HL-60 (cell line): ENCODE results near the gene OR5AP2.

ENCODE experiments used
- DNase-seq, 2 experiments: peaks; one replicate each; pipeline ENCODE4 v3.0.0-alpha.2; 2010 to 2020; ENCODE audit warnings: low read depth in 1 of 2, low spot score in 1 of 2
- H3K27ac ChIP-seq: fragments of 250-450 bp; sonication (Bioruptor Pico); replicated peaks from 2 replicates; pipeline ENCODE4 v1.5.1; 2020; ENCODE audit warnings: mild to moderate bottlenecking, moderate library complexity
- H3K27me3 ChIP-seq: fragments of 250-450 bp; sonication (Bioruptor Pico); 2 replicates; pipeline ENCODE4 v1.5.1; 2021; ENCODE audit warnings: mild to moderate bottlenecking, moderate library complexity; ENCODE audit not compliant: insufficient read depth, poor library complexity, severe bottlenecking
- H3K4me3 ChIP-seq: replicated peaks from 2 replicates; pipeline ENCODE4 v1.5.1; 2011; ENCODE audit warnings: mild to moderate bottlenecking, control low read depth, low read length; ENCODE audit not compliant: insufficient read depth
- CTCF ChIP-seq: IDR thresholded peaks from one replicate; pipeline ENCODE4 v1.5.1; 2011; ENCODE audit warnings: low read length, control low read depth, inconsistent platforms; ENCODE audit not compliant: insufficient read depth
- GABPA ChIP-seq: IDR thresholded peaks from 2 replicates; pipeline ENCODE4 v1.6.1; 2012; ENCODE audit warnings: low read depth
- POLR2AphosphoS5 ChIP-seq: IDR thresholded peaks from 2 replicates; pipeline ENCODE4 v1.6.1; 2012; ENCODE audit warnings: low read depth
- REST ChIP-seq: IDR thresholded peaks from 2 replicates; pipeline ENCODE4 v1.6.1; 2012; ENCODE audit warnings: low read depth; ENCODE audit not compliant: insufficient replicate concordance
- SPI1 ChIP-seq: IDR thresholded peaks from 2 replicates; pipeline ENCODE4 v1.6.1; 2012; ENCODE audit warnings: low read depth, mild to moderate bottlenecking, borderline replicate concordance

OR5AP2 gene

GRCh38 chr11:56663386-56663785 lies 21.1 kb upstream of the OR5AP2 start, which contains the start of gene OR5AR1:
Gene OR5AR1 (plus strand): TSS chr11:56663686. CDS start chr11:56663686, 0 bp downstream.
- Histone ChIP-seq H3K27ac (no peak within 1 kb of the TSS), H3K4me3 (no peak within 1 kb of the TSS), H3K27me3 (no peaks in the 10 kb centered on the region)
- TF ChIP-seq POLR2AphosphoS5 (no peak), GABPA (no peak), CTCF (no peak), REST (no peak), SPI1 (no peak)
- no peak for DNase-seq

- Histone ChIP-seq H3K4me3 (no peak overlapping the region), H3K27ac (no peak overlapping the region), H3K27me3 (no peaks in the 10 kb centered on the region)
- TF ChIP-seq CTCF (no peak), GABPA (no peak), POLR2AphosphoS5 (no peak), REST (no peak), SPI1 (no peak)
- DNase-seq = no peak
These were observed 17.5 kb upstream of the OR5AP2 start for GRCh38 chr11:56659755-56660154.

GRCh38 chr11:56637500-56637899 lies 4.7 kb downstream of the OR5AP2 start:
- Histone ChIP-seq H3K4me3 (no peak overlapping the region), H3K27me3 (peaks cover 2% of the 10 kb centered on the region), H3K27ac (no peak overlapping the region)
- no peak for DNase-seq
- TF ChIP-seq GABPA = no peak
- TF ChIP-seq CTCF = no peak
- TF ChIP-seq REST = no peak
- no peak for TF ChIP-seq POLR2AphosphoS5
